ENCODE measurements around the gene RALGAPA2.

Gene RALGAPA2

GRCh38 chr20:20430066-20430465 is 282.4 kb downstream of the RALGAPA2 start:
- WGBS (ENCODE audit: insufficient coverage, insufficient read length), result no CpG with 5 or more reads among the region's 3 CpGs
- H3K27me3 ChIP-seq (ENCODE audit: control insufficient read depth, insufficient read depth, low read length), result no peaks in the 10 kb centered on the region
- DNase-seq (ENCODE audit: low read depth, low spot score), result no peak
- no peaks in the 10 kb centered on the region for H3K36me3 ChIP-seq (ENCODE audit: control insufficient read depth, insufficient read depth, low read length)
- no peaks in the 10 kb centered on the region for H3K9me3 ChIP-seq (ENCODE audit: control insufficient read depth, insufficient read depth, low read length)
- H3K4me1 ChIP-seq (ENCODE audit: control insufficient read depth, insufficient read depth, low read length), result no peaks in the 10 kb centered on the region
- no peak overlapping the region for H3K27ac ChIP-seq (ENCODE audit: low read length)
- no peak overlapping the region for H3K4me3 ChIP-seq (ENCODE audit: low read length)

- no peaks in the 10 kb centered on the region for H3K9me3 ChIP-seq (ENCODE audit: control insufficient read depth, insufficient read depth, low read length)
- H3K36me3 ChIP-seq (ENCODE audit: control insufficient read depth, insufficient read depth, low read length), result no peaks in the 10 kb centered on the region
- no peaks in the 10 kb centered on the region for H3K27me3 ChIP-seq (ENCODE audit: control insufficient read depth, insufficient read depth, low read length)
- DNase-seq (ENCODE audit: low read depth, low spot score), result no peak
- no peak overlapping the region for H3K4me3 ChIP-seq (ENCODE audit: low read length)
- H3K4me1 ChIP-seq (ENCODE audit: control insufficient read depth, insufficient read depth, low read length), result 0 out of 2 replicates have a peak, but pooled peaks cover 2% of the 10 kb centered on the region
- no peak overlapping the region for H3K27ac ChIP-seq (ENCODE audit: low read length)
- WGBS (ENCODE audit: insufficient coverage, insufficient read length), result 100% methylated on average over 1 of the region's 3 CpGs
Measured at GRCh38 chr20:20428067-20428466, 284.4 kb downstream of the RALGAPA2 start.

- no CpG with 5 or more reads among the region's 11 CpGs for WGBS (ENCODE audit: insufficient coverage, insufficient read length)
- Histone ChIP-seq H3K9me3 (ENCODE audit: control insufficient read depth, insufficient read depth, low read length) (no peaks in the 10 kb centered on the region), H3K27me3 (ENCODE audit: control insufficient read depth, insufficient read depth, low read length) (no peaks in the 10 kb centered on the region), H3K27ac (ENCODE audit: low read length) (no peak overlapping the region), H3K36me3 (ENCODE audit: control insufficient read depth, insufficient read depth, low read length) (no peaks in the 10 kb centered on the region), H3K4me3 (ENCODE audit: low read length) (no peak overlapping the region), H3K4me1 (ENCODE audit: control insufficient read depth, insufficient read depth, low read length) (0 out of 2 replicates have a peak, but pooled peaks cover 2% of the 10 kb centered on the region)
- no peak for DNase-seq (ENCODE audit: low read depth, low spot score)
Measured at GRCh38 chr20:20427227-20427864, 285.1 kb downstream of the RALGAPA2 start.

GRCh38 chr20:20426655-20426907 is 285.9 kb downstream of the RALGAPA2 start:
- 0 out of 2 replicates have a peak, but pooled peaks cover 2% of the 10 kb centered on the region for H3K4me1 ChIP-seq (ENCODE audit: control insufficient read depth, insufficient read depth, low read length)
- H3K27ac ChIP-seq (ENCODE audit: low read length), result no peak overlapping the region
- WGBS (ENCODE audit: insufficient coverage, insufficient read length), result no CpG with 5 or more reads among the region's 4 CpGs
- no peaks in the 10 kb centered on the region for H3K27me3 ChIP-seq (ENCODE audit: control insufficient read depth, insufficient read depth, low read length)
- no peak for DNase-seq (ENCODE audit: low read depth, low spot score)
- H3K9me3 ChIP-seq (ENCODE audit: control insufficient read depth, insufficient read depth, low read length), result no peaks in the 10 kb centered on the region
- H3K4me3 ChIP-seq (ENCODE audit: low read length), result no peak overlapping the region
- no peaks in the 10 kb centered on the region for H3K36me3 ChIP-seq (ENCODE audit: control insufficient read depth, insufficient read depth, low read length)

- H3K9me3 ChIP-seq (ENCODE audit: control insufficient read depth, insufficient read depth, low read length), result no peaks in the 10 kb centered on the region
- WGBS (ENCODE audit: insufficient coverage, insufficient read length), result no CpG with 5 or more reads among the region's 5 CpGs
- DNase-seq (ENCODE audit: low read depth, low spot score), result no peak
- no peaks in the 10 kb centered on the region for H3K27me3 ChIP-seq (ENCODE audit: control insufficient read depth, insufficient read depth, low read length)
- 0 out of 2 replicates have a peak, but pooled peaks cover 2% of the 10 kb centered on the region for H3K4me1 ChIP-seq (ENCODE audit: control insufficient read depth, insufficient read depth, low read length)
- no peak overlapping the region for H3K27ac ChIP-seq (ENCODE audit: low read length)
- H3K4me3 ChIP-seq (ENCODE audit: low read length), result no peak overlapping the region
- no peaks in the 10 kb centered on the region for H3K36me3 ChIP-seq (ENCODE audit: control insufficient read depth, insufficient read depth, low read length)
Measured at GRCh38 chr20:20425823-20426654, 286.4 kb downstream of the RALGAPA2 start.

GRCh38 chr20:20423117-20423516 is 289.3 kb downstream of the RALGAPA2 start:
- no CpG with 5 or more reads among the region's 1 CpG for WGBS (ENCODE audit: insufficient coverage, insufficient read length)
- Histone ChIP-seq H3K4me1 (ENCODE audit: control insufficient read depth, insufficient read depth, low read length) (0 out of 2 replicates have a peak, but pooled peaks cover 2% of the 10 kb centered on the region), H3K4me3 (ENCODE audit: low read length) (no peak overlapping the region)

GRCh38 chr20:20417876-20418676 is 294.4 kb downstream of the RALGAPA2 start:
- Histone ChIP-seq H3K27ac (ENCODE audit: low read length) (no peak overlapping the region), H3K4me1 (ENCODE audit: control insufficient read depth, insufficient read depth, low read length) (0 out of 2 replicates have a peak, but pooled peaks cover 2% of the 10 kb centered on the region), H3K4me3 (ENCODE audit: low read length) (no peak overlapping the region), H3K27me3 (ENCODE audit: control insufficient read depth, insufficient read depth, low read length) (no peaks in the 10 kb centered on the region), H3K9me3 (ENCODE audit: control insufficient read depth, insufficient read depth, low read length) (no peaks in the 10 kb centered on the region), H3K36me3 (ENCODE audit: control insufficient read depth, insufficient read depth, low read length) (no peaks in the 10 kb centered on the region)
- no peak for DNase-seq (ENCODE audit: low read depth, low spot score)
- WGBS (ENCODE audit: insufficient coverage, insufficient read length), result no CpG with 5 or more reads among the region's 8 CpGs

More at GRCh38 chr20:20423117-20423516, 289.3 kb downstream of the RALGAPA2 start:
- no peaks in the 10 kb centered on the region for H3K9me3 ChIP-seq (ENCODE audit: control insufficient read depth, insufficient read depth, low read length)
- H3K27ac ChIP-seq (ENCODE audit: low read length), result no peak overlapping the region
- no peaks in the 10 kb centered on the region for H3K27me3 ChIP-seq (ENCODE audit: control insufficient read depth, insufficient read depth, low read length)
- DNase-seq (ENCODE audit: low read depth, low spot score), result no peak
- no peaks in the 10 kb centered on the region for H3K36me3 ChIP-seq (ENCODE audit: control insufficient read depth, insufficient read depth, low read length)

GRCh38 chr20:20415321-20415720 is 297.1 kb downstream of the RALGAPA2 start:
- DNase-seq (ENCODE audit: low read depth, low spot score), result no peak
- no CpG with 5 or more reads among the region's 1 CpG for WGBS (ENCODE audit: insufficient coverage, insufficient read length)
- Histone ChIP-seq H3K27me3 (ENCODE audit: control insufficient read depth, insufficient read depth, low read length) (no peaks in the 10 kb centered on the region), H3K9me3 (ENCODE audit: control insufficient read depth, insufficient read depth, low read length) (no peaks in the 10 kb centered on the region), H3K4me1 (ENCODE audit: control insufficient read depth, insufficient read depth, low read length) (0 out of 2 replicates have a peak, but pooled peaks cover 3% of the 10 kb centered on the region), H3K4me3 (ENCODE audit: low read length) (no peak overlapping the region), H3K27ac (ENCODE audit: low read length) (no peak overlapping the region), H3K36me3 (ENCODE audit: control insufficient read depth, insufficient read depth, low read length) (no peaks in the 10 kb centered on the region)

GRCh38 chr20:20414640-20415220 is 297.7 kb downstream of the RALGAPA2 start:
- Histone ChIP-seq H3K4me3 (ENCODE audit: low read length) (no peak overlapping the region), H3K27ac (ENCODE audit: low read length) (no peak overlapping the region), H3K4me1 (ENCODE audit: control insufficient read depth, insufficient read depth, low read length) (0 out of 2 replicates have a peak, but pooled peaks cover 3% of the 10 kb centered on the region), H3K27me3 (ENCODE audit: control insufficient read depth, insufficient read depth, low read length) (no peaks in the 10 kb centered on the region), H3K36me3 (ENCODE audit: control insufficient read depth, insufficient read depth, low read length) (no peaks in the 10 kb centered on the region), H3K9me3 (ENCODE audit: control insufficient read depth, insufficient read depth, low read length) (no peaks in the 10 kb centered on the region)
- WGBS (ENCODE audit: insufficient coverage, insufficient read length), result no CpG with 5 or more reads among the region's 5 CpGs
- no peak for DNase-seq (ENCODE audit: low read depth, low spot score)

- DNase-seq (ENCODE audit: low read depth, low spot score), result no peak
- Histone ChIP-seq H3K27ac (ENCODE audit: low read length) (no peak overlapping the region), H3K27me3 (ENCODE audit: control insufficient read depth, insufficient read depth, low read length) (no peaks in the 10 kb centered on the region), H3K36me3 (ENCODE audit: control insufficient read depth, insufficient read depth, low read length) (no peaks in the 10 kb centered on the region), H3K4me1 (ENCODE audit: control insufficient read depth, insufficient read depth, low read length) (0 out of 2 replicates have a peak, but pooled peaks cover 3% of the 10 kb centered on the region), H3K9me3 (ENCODE audit: control insufficient read depth, insufficient read depth, low read length) (no peaks in the 10 kb centered on the region), H3K4me3 (ENCODE audit: low read length) (no peak overlapping the region)
- WGBS (ENCODE audit: insufficient coverage, insufficient read length), result no CpG with 5 or more reads among the region's 21 CpGs
Measured at GRCh38 chr20:20413810-20414281, 298.6 kb downstream of the RALGAPA2 start.
